HUES48 (cell line): Measurements from ENCODE around the gene FBXW7.

Experiments used
- H3K27ac ChIP-seq: one replicate; pipeline ENCODE4 v1.7.0; 2013; ENCODE audit warnings: low read depth, low read length, inconsistent platforms
- H3K27me3 ChIP-seq: 2 replicates; pipeline ENCODE4 v1.6.1; 2013; ENCODE audit warnings: mild to moderate bottlenecking, low read length; ENCODE audit not compliant: control insufficient read depth, insufficient read depth
- H3K36me3 ChIP-seq: 2 replicates; pipeline ENCODE4 v1.6.1; 2013; ENCODE audit warnings: low read length; ENCODE audit not compliant: control insufficient read depth, insufficient read depth
- H3K4me1 ChIP-seq: 2 replicates; pipeline ENCODE4 v1.6.1; 2013; ENCODE audit warnings: mild to moderate bottlenecking, low read length; ENCODE audit not compliant: control insufficient read depth, insufficient read depth
- H3K4me3 ChIP-seq: 2 replicates; pipeline ENCODE4 v1.5.1; 2013; ENCODE audit warnings: mild to moderate bottlenecking, low read depth, low read length
- H3K9ac ChIP-seq: 2 replicates; pipeline ENCODE4 v1.6.1; 2013; ENCODE audit warnings: mild to moderate bottlenecking, low read depth, low read length, moderate library complexity
- H3K9me3 ChIP-seq: 2 replicates; pipeline ENCODE4 v1.6.1; 2013; ENCODE audit warnings: low read length; ENCODE audit not compliant: control insufficient read depth, insufficient read depth

Gene FBXW7

DNA sequence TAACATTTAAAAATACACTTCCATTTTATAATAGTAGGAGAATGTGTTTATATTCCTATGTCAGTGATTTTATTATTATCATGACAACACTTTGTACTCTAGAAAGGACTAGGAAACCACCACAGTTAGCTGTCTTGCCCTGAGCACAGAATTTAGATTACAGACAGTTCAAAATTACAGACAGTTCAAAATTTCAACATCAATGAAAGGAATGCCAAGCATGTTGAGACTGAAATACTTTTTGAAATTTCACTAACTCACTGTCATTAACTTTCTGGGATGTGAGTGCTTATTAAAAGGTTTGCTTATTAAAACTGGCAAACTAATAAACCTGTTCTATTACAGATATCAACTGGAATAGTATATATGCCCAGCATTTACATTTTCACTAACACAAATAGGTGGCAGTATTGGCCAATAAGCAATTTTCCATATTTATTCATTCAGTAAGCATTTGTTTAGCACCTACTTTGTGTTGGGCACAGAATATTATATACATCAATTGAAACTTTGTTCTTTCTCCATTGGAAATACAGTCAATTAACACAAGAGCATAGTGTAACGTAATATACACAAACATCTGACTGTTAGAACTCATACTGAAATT is 179.4 kb downstream of the FBXW7 start:
- H3K27ac ChIP-seq = no peak overlapping the region
- H3K36me3 ChIP-seq = no peaks in the 10 kb centered on the region
- no peaks in the 10 kb centered on the region for H3K9me3 ChIP-seq
- H3K9ac ChIP-seq = no peak overlapping the region
- peaks cover 12% of the 10 kb centered on the region; the same call in 1 of the 2 replicates for H3K4me1 ChIP-seq
- H3K4me3 ChIP-seq = no peak overlapping the region
- no peaks in the 10 kb centered on the region for H3K27me3 ChIP-seq

DNA sequence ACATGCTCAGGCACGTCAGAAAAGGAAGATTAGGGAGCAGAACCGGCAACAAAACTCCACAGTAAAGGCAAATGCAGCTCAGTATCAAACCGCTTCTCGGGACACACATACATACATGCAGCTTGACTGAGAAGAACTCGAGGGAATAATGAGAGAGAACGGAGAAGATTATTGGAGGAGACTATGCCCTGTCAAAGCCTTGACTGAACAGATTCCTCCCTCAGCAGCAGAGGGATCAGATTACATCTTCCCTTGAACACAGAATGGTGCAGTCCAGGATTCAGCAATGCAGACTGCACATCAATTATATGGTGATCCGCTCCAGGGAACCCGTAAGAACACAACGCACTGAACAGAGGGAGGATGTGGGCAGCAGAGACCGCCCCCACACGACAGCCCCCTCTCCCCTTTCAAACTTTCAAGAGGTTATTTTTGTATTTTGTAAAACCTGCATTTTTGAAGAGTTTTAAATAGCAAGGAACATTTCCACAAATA is 183.2 kb downstream of the FBXW7 start:
- Histone ChIP-seq H3K4me1 (peaks cover 18% of the 10 kb centered on the region; the same call in 1 of the 2 replicates), H3K9ac (no peak overlapping the region), H3K36me3 (no peaks in the 10 kb centered on the region), H3K27ac (no peak overlapping the region), H3K27me3 (no peaks in the 10 kb centered on the region), H3K4me3 (no peak overlapping the region), H3K9me3 (no peaks in the 10 kb centered on the region)

DNA sequence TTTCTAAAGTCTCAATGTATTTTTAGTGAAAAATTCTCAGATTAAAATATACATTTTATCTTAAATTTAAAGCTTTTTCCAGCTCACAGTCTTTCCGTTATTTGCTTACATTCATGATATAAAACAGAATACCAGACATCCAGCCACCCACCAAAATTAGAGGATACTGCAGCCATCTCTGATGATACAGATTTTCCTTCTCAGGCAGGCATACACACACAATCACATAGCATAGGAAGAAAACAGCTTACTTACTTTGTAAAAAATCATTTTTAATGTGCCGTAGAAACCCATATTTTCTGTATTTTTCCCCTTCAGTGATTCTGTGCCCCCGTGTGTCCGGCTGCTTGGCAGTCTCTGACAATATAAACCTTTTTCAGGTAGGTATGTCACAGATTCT is 183.7 kb downstream of the FBXW7 start:
- Histone ChIP-seq H3K9ac (no peak overlapping the region), H3K27ac (no peak overlapping the region), H3K4me3 (no peak overlapping the region), H3K36me3 (no peaks in the 10 kb centered on the region), H3K9me3 (no peaks in the 10 kb centered on the region), H3K4me1 (peaks cover 18% of the 10 kb centered on the region; the same call in 1 of the 2 replicates), H3K27me3 (no peaks in the 10 kb centered on the region)

DNA sequence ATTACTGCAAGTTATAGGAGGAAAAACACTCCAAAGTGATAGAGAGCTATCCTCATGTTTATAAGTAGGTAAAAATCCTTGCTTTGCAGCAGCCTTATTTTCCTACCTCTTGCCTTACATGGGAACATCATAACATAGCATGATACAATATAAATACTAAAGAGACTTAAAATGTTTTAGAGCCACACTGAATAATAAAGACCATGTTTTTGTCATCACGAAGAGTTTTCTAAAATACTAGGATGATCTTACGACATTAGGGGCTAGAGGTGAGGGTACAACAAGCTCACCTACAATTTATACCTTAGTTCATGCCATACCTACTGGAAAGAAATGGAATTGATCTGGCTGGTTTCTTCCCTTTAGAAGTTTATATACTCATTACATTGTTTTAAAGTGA is 184.8 kb downstream of the FBXW7 start:
- peaks cover 18% of the 10 kb centered on the region; the same call in 1 of the 2 replicates for H3K4me1 ChIP-seq
- no peak overlapping the region; the same call in 1 of the 2 replicates for H3K4me3 ChIP-seq
- no peaks in the 10 kb centered on the region for H3K27me3 ChIP-seq
- no peaks in the 10 kb centered on the region for H3K9me3 ChIP-seq
- H3K27ac ChIP-seq = no peak overlapping the region
- no peak overlapping the region for H3K9ac ChIP-seq
- peaks cover 9% of the 10 kb centered on the region; the same call in 1 of the 2 replicates for H3K36me3 ChIP-seq

DNA sequence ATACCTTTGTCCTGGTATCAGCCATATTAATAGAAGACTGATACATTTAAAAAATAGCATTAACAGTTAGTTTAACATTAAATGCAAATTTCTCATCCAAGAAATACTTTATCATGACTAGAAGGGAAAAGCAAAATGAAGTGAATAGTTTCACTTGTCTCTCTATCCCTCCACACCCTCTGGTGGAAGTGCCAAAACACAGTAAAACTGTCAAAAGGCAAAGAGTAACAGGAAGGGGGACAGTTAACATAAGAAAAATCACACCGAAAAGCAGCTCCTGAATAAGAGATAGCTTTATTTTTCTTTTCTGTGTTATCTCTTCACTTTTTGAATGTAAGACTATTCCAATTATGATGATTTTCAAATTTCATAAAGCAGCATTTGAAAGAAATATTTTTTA is 187.2 kb downstream of the FBXW7 start:
- no peaks in the 10 kb centered on the region for H3K9me3 ChIP-seq
- H3K27ac ChIP-seq = no peak overlapping the region
- H3K4me1 ChIP-seq = peaks cover 18% of the 10 kb centered on the region; the same call in 1 of the 2 replicates
- no peak overlapping the region for H3K9ac ChIP-seq
- no peaks in the 10 kb centered on the region for H3K27me3 ChIP-seq
- no peak overlapping the region for H3K4me3 ChIP-seq
- peaks cover 10% of the 10 kb centered on the region; the same call in 1 of the 2 replicates for H3K36me3 ChIP-seq

DNA sequence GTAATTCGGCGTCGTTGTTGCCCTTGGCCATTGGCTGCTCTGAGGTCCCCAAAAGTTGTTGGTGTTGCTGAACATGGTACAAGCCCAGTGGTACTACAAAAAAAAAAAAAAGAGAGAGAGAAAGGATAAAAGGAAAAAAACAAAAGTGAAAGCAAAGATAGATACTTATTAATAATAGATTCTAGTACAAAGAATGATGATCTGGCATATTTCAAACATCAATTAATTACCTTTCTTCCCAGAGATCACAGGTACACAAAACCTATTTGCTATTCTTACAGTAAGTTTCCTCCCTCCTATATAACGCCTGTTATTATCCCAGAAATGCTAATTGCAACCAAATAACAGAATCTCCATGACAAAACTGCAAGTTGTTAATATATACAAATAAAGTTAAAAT is 188.9 kb downstream of the FBXW7 start:
- Histone ChIP-seq H3K27ac (no peak overlapping the region), H3K4me3 (no peak overlapping the region), H3K27me3 (no peaks in the 10 kb centered on the region), H3K9ac (no peak overlapping the region), H3K4me1 (peaks cover 9% of the 10 kb centered on the region; the same call in 1 of the 2 replicates), H3K9me3 (no peaks in the 10 kb centered on the region), H3K36me3 (peaks cover 10% of the 10 kb centered on the region; the same call in 1 of the 2 replicates)

DNA sequence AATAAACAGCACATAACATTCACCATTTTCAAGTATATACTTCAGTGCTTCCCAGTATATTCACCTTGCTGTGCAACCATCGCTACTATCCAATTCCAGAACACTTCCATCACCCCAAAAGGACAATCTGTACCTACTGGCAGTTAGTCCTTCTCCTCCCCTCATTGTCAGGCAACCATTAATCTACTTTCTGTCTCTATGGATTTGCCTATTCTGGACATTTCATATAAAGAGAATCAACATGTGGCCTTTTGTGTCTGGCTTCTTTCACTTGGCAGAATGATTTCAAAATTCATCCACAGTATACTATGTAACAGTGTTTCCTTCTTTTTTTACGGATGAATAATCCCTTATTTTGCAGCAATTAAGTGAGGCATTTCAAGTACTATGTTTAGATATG is 189.4 kb downstream of the FBXW7 start:
- H3K9ac ChIP-seq = no peak overlapping the region
- no peak overlapping the region for H3K27ac ChIP-seq
- peaks cover 9% of the 10 kb centered on the region; the same call in 1 of the 2 replicates for H3K4me1 ChIP-seq
- no peaks in the 10 kb centered on the region for H3K9me3 ChIP-seq
- H3K4me3 ChIP-seq = no peak overlapping the region
- H3K36me3 ChIP-seq = peaks cover 10% of the 10 kb centered on the region; the same call in 1 of the 2 replicates
- H3K27me3 ChIP-seq = no peaks in the 10 kb centered on the region

DNA sequence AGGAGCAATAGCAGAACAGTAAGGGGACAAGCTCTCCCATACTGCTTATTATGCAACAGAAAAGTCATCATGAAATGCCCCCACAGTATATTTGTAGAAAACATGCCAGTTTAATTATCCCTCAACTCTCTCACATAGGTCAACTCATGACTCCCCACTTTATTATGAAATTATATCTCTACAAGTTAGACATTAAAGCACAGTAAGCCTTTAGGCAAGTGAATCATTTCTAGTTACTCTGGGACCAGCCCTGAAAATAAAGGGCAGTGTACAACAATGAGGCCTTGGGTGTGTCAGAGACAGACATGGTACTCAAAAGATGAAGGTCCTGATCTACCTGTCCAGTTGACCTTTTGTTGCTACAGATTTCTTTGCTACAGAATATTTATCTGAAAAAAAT is 191.9 kb downstream of the FBXW7 start:
- no peaks in the 10 kb centered on the region for H3K27me3 ChIP-seq
- no peak overlapping the region for H3K9ac ChIP-seq
- no peak overlapping the region for H3K27ac ChIP-seq
- H3K36me3 ChIP-seq = peaks cover 10% of the 10 kb centered on the region; the same call in 1 of the 2 replicates
- no peak overlapping the region for H3K4me3 ChIP-seq
- H3K4me1 ChIP-seq = peaks cover 6% of the 10 kb centered on the region; the same call in 1 of the 2 replicates
- H3K9me3 ChIP-seq = no peaks in the 10 kb centered on the region

DNA sequence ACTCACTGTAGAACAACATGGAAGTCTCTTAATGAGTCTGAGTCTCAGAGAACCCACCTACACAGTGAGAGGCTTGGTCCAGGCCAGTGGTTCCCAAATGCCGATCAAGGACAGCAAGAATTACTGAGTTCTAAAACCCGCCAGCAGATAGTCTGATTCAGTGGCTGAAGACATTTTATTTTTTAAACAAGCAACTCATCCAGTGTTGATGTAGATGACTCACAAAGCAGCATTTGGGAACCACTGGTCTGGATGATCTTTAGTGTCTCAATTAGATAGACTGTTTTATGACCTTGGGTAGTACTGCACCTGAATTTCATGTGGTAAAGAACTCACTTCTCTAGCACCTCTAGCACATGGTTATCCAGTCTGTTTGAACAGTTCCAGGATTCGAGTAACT is 193.6 kb downstream of the FBXW7 start:
- no peaks in the 10 kb centered on the region for H3K4me1 ChIP-seq
- no peaks in the 10 kb centered on the region for H3K9me3 ChIP-seq
- no peak overlapping the region for H3K4me3 ChIP-seq
- no peaks in the 10 kb centered on the region for H3K27me3 ChIP-seq
- no peak overlapping the region for H3K27ac ChIP-seq
- no peak overlapping the region for H3K9ac ChIP-seq
- peaks cover 10% of the 10 kb centered on the region; the same call in 1 of the 2 replicates for H3K36me3 ChIP-seq

DNA sequence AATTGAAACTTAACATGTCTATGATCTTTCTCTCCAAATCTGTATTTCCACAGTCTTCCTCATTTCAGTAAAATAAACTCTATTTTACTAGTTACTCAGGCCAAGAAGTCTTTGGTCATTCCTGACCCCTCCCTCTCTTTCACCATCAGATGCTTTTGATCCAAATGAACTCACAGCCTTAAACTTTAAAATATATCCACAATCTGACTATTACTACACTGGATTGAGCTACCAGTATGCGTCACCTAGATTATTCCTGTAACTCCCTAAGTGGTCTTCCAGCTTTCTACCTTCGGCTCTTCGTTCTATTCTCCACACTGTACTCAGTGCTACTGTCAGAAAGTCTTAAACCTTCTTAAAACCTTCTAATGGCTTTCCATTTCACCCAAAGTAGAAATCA is 195.1 kb downstream of the FBXW7 start:
- no peak overlapping the region for H3K27ac ChIP-seq
- no peaks in the 10 kb centered on the region for H3K36me3 ChIP-seq
- no peaks in the 10 kb centered on the region for H3K27me3 ChIP-seq
- H3K9me3 ChIP-seq = no peaks in the 10 kb centered on the region
- no peaks in the 10 kb centered on the region for H3K4me1 ChIP-seq
- no peak overlapping the region for H3K4me3 ChIP-seq
- H3K9ac ChIP-seq = no peak overlapping the region

DNA sequence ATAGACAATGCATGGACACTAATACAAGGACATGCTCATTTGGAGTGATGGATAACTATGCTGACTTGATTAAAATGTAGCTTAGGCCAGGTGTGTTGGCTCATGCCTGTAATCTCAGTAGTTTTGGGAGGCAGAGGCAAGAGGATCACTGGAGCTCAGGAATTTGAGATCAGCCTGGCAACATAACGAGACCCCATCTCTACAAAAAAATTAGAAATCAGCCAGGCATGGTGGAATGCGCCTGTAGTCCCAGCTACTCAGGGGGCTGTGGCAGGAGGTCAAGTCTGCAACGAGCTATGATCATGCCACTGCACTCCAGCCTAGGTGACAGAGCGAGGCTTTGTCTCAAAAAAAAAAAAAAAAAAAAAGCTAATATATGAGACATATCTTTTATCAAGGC is 196.3 kb downstream of the FBXW7 start:
- Histone ChIP-seq H3K9ac (no peak overlapping the region), H3K36me3 (no peaks in the 10 kb centered on the region), H3K9me3 (no peaks in the 10 kb centered on the region), H3K27ac (no peak overlapping the region), H3K27me3 (no peaks in the 10 kb centered on the region), H3K4me1 (no peaks in the 10 kb centered on the region), H3K4me3 (no peak overlapping the region)
